Measurements from ENCODE around the gene NOL8. TPM values are rescaled to one million over a fixed set of nuclear protein-coding genes. Genes with fewer than 3 reads are reported as not detected.

Gene NOL8
- total RNA-seq, 1 experiment from 2014 or later, result 48.4 TPM

GRCh38 chr9:92373167-92373566 lies 48.0 kb upstream of the NOL8 start:
- no peak overlapping the region for H4K5ac ChIP-seq (ENCODE audit: insufficient read length, low read depth, low read length)
- no peak overlapping the region for H3K23ac ChIP-seq (ENCODE audit: insufficient read length, low read depth, low read length)
- H4K20me1 ChIP-seq (ENCODE audit: control insufficient read depth, insufficient read depth, insufficient read length), result no peaks in the 10 kb centered on the region
- H3K4ac ChIP-seq (ENCODE audit: low read depth, low read length), result no peak overlapping the region
- no peak overlapping the region for H2BK120ac ChIP-seq (ENCODE audit: low read depth, low read length, poor library complexity, severe bottlenecking)
- H3K4me2 ChIP-seq (ENCODE audit: insufficient read depth, insufficient read length, low read length), result no peak overlapping the region
- H3K9ac ChIP-seq (ENCODE audit: extremely low read depth, insufficient read length, low read length), result no peak overlapping the region
- H2AK5ac ChIP-seq (ENCODE audit: insufficient read length, low read length), result no peak overlapping the region
- no peaks in the 10 kb centered on the region for H3K27me3 ChIP-seq (ENCODE audit: insufficient read depth, low read length)
- Mint-ChIP-seq H3K4me3 (no peak overlapping the region), H3K9me3 (peaks cover 3 to 6% of the 10 kb centered on the region in 2 experiments; a peak in 3 of 5 replicates), H3K27me3 (ENCODE audit: low read depth) (no peaks in the 10 kb centered on the region), H3K4me1 (peaks cover 15 to 17% of the 10 kb centered on the region in 2 experiments), H3K36me3 (ENCODE audit: insufficient read depth in 1 of 3, low read depth in 3 of 3) (peaks cover 0 to 4% (median 2%) of the 10 kb centered on the region in 3 experiments; a peak in 5 of 7 replicates), H3K27ac (no peak overlapping the region)
- no peak overlapping the region for H2AFZ ChIP-seq (ENCODE audit: low read length)
- no peak overlapping the region for H4K8ac ChIP-seq (replicated peaks; ENCODE audit: insufficient read length, low read depth, low read length)
- no peaks in the 10 kb centered on the region for H3K9me3 ChIP-seq (ENCODE audit: control insufficient read depth, low read depth, low read length)
- peaks cover 4% of the 10 kb centered on the region; the same call in 1 of the 2 replicates for H3K4me1 ChIP-seq (ENCODE audit: insufficient read depth, low read length)
- no peak for DNase-seq
- H2BK15ac ChIP-seq (ENCODE audit: low read depth, low read length), result no peak overlapping the region
- H3K23me2 ChIP-seq (ENCODE audit: insufficient read length, low read depth, low read length, poor library complexity, severe bottlenecking), result no peaks in the 10 kb centered on the region
- H2BK20ac ChIP-seq (ENCODE audit: low read depth, low read length, poor library complexity, severe bottlenecking), result no peak overlapping the region
- no peak overlapping the region for H2BK12ac ChIP-seq (ENCODE audit: insufficient read length, low read depth, low read length)
- H3K27ac ChIP-seq (ENCODE audit: insufficient read length, low read depth, low read length), result no peak overlapping the region
- H3T11ph ChIP-seq (ENCODE audit: low read length), result no peak overlapping the region
- no peaks in the 10 kb centered on the region for H3K79me2 ChIP-seq (ENCODE audit: insufficient read depth, low read length)
- H3K14ac ChIP-seq (ENCODE audit: insufficient read depth, low read length), result no peak overlapping the region
- no peak overlapping the region for H4K91ac ChIP-seq (ENCODE audit: insufficient read length, low read depth, low read length)
- no peak overlapping the region for H2BK5ac ChIP-seq (ENCODE audit: insufficient read length, low read length)
- TF ChIP-seq, protein P1, sequence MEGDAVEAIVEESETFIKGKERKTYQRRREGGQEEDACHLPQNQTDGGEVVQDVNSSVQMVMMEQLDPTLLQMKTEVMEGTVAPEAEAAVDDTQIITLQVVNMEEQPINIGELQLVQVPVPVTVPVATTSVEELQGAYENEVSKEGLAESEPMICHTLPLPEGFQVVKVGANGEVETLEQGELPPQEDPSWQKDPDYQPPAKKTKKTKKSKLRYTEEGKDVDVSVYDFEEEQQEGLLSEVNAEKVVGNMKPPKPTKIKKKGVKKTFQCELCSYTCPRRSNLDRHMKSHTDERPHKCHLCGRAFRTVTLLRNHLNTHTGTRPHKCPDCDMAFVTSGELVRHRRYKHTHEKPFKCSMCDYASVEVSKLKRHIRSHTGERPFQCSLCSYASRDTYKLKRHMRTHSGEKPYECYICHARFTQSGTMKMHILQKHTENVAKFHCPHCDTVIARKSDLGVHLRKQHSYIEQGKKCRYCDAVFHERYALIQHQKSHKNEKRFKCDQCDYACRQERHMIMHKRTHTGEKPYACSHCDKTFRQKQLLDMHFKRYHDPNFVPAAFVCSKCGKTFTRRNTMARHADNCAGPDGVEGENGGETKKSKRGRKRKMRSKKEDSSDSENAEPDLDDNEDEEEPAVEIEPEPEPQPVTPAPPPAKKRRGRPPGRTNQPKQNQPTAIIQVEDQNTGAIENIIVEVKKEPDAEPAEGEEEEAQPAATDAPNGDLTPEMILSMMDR (conservative IDR thresholded peaks at IDR 0.05), result no peak
- WGBS (ENCODE audit: extremely low coverage, insufficient read length, low lambda C conversion rate), result no CpG with 5 or more reads among the region's 2 CpGs
- H3K56ac ChIP-seq (ENCODE audit: insufficient read length, low read depth, low read length), result no peak overlapping the region
- H3K79me1 ChIP-seq (ENCODE audit: insufficient read depth, low read depth, low read length, poor library complexity, severe bottlenecking), result no peaks in the 10 kb centered on the region
- H3K18ac ChIP-seq (ENCODE audit: insufficient read length, low read depth, low read length), result no peak overlapping the region

Data from H9 (cell line).